ENCODE measurements around the gene SHISA9. TPM values are rescaled to one million over a fixed set of nuclear protein-coding genes. Genes with fewer than 3 reads are reported as not detected.

The SHISA9 gene
- total and polyA plus RNA-seq, 2 of the 4 experiments (the other 2 are of a cell fraction): under 0.01 TPM; not detected in 1

DNA sequence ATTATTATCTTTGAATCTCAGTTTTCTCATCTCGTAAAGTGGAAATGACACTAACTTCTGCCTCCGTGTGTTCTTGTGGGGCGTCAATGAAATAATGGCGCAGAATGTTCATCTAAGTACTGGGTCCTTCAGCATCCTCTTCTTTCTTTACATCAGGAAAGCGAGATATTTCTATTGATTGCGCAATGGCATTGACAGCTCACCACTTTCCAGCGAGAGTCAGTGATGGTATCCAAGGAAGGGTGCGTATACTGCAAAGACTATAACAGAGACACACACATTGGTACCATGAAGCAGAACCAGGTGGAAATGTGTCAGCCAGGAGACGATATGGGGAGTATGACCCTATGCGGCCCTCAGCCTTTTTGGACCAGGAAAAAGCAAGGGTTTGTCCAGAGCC, 162.1 kb downstream of the SHISA9 start:
- no peak overlapping the region for H2BK5ac ChIP-seq (ENCODE audit: low read depth, low read length, poor library complexity, severe bottlenecking)
- no peak overlapping the region for H4K5ac ChIP-seq (ENCODE audit: low read depth, low read length)
- no peak overlapping the region for H2BK20ac ChIP-seq (ENCODE audit: low read depth, low read length)
- TF ChIP-seq SMC3 (IDR thresholded peaks at IDR 0.05; ENCODE audit: low read depth, low read length): no peak
- TF ChIP-seq CEBPB (IDR thresholded peaks at IDR 0.05; ENCODE audit: low read depth, low read length): peak; percentile 90
- no peak for TF ChIP-seq MAFK (IDR thresholded peaks at IDR 0.05; ENCODE audit: low read depth, low read length)
- TF ChIP-seq RFX5 (IDR thresholded peaks at IDR 0.05; ENCODE audit: low read depth, low read length): no peak
- no peak for TF ChIP-seq FOS (IDR thresholded peaks at IDR 0.05; ENCODE audit: low read depth, low read length)
- no peak for TF ChIP-seq RAD21 (IDR thresholded peaks at IDR 0.05; ENCODE audit: low read length)
- DNase-seq (no peak), ATAC-seq (ENCODE audit: low read depth) (no peak)
- intact Hi-C loops (cut with micrococcal nuclease) (no loop called here), in situ Hi-C loops (cut with MboI; ENCODE audit: low sequenced_read_pairs) (no loop called here), dilution Hi-C loops (cut with HindIII; ENCODE audit: low sequenced_read_pairs, unreplicated experiment) (no loop called here)
- H2AK5ac ChIP-seq (ENCODE audit: low read depth, low read length): no peak overlapping the region
- no peak overlapping the region for H3K18ac ChIP-seq (ENCODE audit: low read depth, low read length)
- H3K9ac ChIP-seq (ENCODE audit: low read depth, low read length): no peak overlapping the region
- no peak overlapping the region for H4K91ac ChIP-seq (ENCODE audit: insufficient read depth, low read depth, low read length)
- no peak overlapping the region for H3K56ac ChIP-seq (ENCODE audit: extremely low read depth, insufficient read depth, low read length)
- no peak overlapping the region for H3K23ac ChIP-seq (ENCODE audit: low read depth, low read length)
- H3K36me3 ChIP-seq (ENCODE audit: control insufficient read depth, insufficient read depth, low read length): no peaks in the 10 kb centered on the region
- no peak overlapping the region for H3K27ac ChIP-seq (ENCODE audit: insufficient read depth, low read length)
- 81% methylated on average over 5 of the region's 10 CpGs; no CpG with 5 or more reads in 1 of the 2 experiments for WGBS, 2 experiments (ENCODE audit: extremely low coverage in 2 of 2, insufficient read length in 1 of 2)
- H3K9me3 ChIP-seq (ENCODE audit: control insufficient read depth, insufficient read depth, low read length): peaks cover 33% of the 10 kb centered on the region
- no peaks in the 10 kb centered on the region for H3K4me1 ChIP-seq (ENCODE audit: control insufficient read depth, insufficient read depth, low read length)
- no peak overlapping the region for H2AFZ ChIP-seq (replicated peaks; ENCODE audit: low read length, poor library complexity)
- ChIA-PET CTCF (no interaction called here), POLR2A (ENCODE audit: unreplicated experiment) (no interaction called here)
- no peak overlapping the region for H3K14ac ChIP-seq (replicated peaks; ENCODE audit: low read depth, low read length)
- no peak overlapping the region for H2BK120ac ChIP-seq (ENCODE audit: low read depth, low read length)
- no TSS peak for BruUV-seq (replicated peaks)
- H3K79me1 ChIP-seq (ENCODE audit: low read depth in 1 of 2, low read length in 2 of 2): no peaks in the 10 kb centered on the region
- no peak overlapping the region for H4K8ac ChIP-seq (ENCODE audit: low read depth in 2 of 2, low read length in 2 of 2)
- no peaks in the 10 kb centered on the region for H4K20me1 ChIP-seq (ENCODE audit: insufficient read depth, low read length)
- H3K4me2 ChIP-seq (ENCODE audit: low read depth, low read length): no peak overlapping the region
- no peak overlapping the region for H3K4ac ChIP-seq (ENCODE audit: low read depth, low read length)
- no peaks in the 10 kb centered on the region for H3K27me3 ChIP-seq (ENCODE audit: control insufficient read depth, insufficient read depth, low read length)
- no peak overlapping the region for H2BK15ac ChIP-seq (ENCODE audit: low read depth, low read length)
- no peaks in the 10 kb centered on the region for H3K9me1 ChIP-seq (ENCODE audit: insufficient read depth, low read length)
- H2AK9ac ChIP-seq (replicated peaks; ENCODE audit: low read depth, low read length, poor library complexity): no peak overlapping the region
- H3K4me3 ChIP-seq (ENCODE audit: insufficient read depth, low read depth, low read length): no peak overlapping the region
